Epithelial cell of esophagus (primary cell): ENCODE results near the gene OGDH.
A peak's percentile ranks its signal among the peaks of the same experiment; 100 is the strongest.
"Not testable (repeated sequence)": the region's sequence is repeated elsewhere in the genome, so short reads cannot be mapped to it uniquely, and the experiment has no call there.

Experiments used
- DNase-seq: peaks from one replicate; pipeline ENCODE4 v3.0.0; 2010; ENCODE audit warnings: low read depth
- H3K4me3 ChIP-seq: 2 replicates; pipeline ENCODE4 v1.5.1; 2011; ENCODE audit warnings: mild to moderate bottlenecking, low read length, control low read depth
- TF ChIP-seq, protein P1 (sequence below): IDR thresholded peaks from 2 replicates; pipeline ENCODE4 v1.5.1; 2011; ENCODE audit warnings: low read depth, mild to moderate bottlenecking, low read length, control low read depth, inconsistent platforms; ENCODE audit not compliant: insufficient read depth; ENCODE audit errors: missing control alignments

OGDH gene

DNA sequence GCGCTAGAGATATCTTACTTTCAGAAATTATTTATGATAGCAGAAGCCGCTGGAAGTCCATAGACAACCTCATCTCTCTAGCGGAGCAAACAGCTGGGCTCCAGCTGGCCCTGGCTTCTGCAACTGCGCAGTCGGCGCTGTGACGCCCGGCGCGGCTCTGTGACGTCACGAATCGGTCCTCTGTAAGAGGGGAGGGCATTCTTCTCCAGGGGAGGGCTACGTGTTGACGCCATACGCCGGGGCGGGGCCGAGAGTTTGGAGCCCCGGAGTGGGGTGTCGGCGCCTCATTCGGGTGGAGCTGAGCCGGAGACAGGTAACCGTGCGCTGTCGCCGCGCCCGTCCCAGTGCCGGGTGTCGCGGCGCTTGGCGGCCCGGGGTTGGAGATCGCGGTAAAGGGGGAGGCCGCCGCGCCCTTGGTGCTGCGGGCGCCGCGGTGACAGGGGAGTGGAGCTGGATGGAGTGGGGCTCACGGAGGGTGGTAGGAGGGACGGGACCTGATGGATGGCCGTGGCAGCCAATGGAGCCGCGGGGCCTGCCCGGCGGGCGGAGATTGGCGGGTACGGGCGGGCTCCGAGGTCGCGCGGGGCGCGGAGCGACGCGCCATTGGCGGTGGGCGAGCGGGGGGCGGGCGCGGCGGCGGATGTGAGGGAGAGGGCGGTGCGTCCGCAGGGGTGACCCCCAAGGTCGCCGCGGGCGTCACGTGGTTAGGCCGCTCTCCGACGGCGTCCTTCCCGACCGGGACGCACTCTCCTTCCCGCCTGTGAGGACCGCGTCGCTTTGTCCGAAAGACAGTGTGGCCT lies at the start of gene OGDH:
TSS of gene OGDH (plus strand) at position 287 of the 800 bp plus-strand sequence. CDS start 17,717 bp downstream, outside the sequence.
- TF ChIP-seq, protein P1, sequence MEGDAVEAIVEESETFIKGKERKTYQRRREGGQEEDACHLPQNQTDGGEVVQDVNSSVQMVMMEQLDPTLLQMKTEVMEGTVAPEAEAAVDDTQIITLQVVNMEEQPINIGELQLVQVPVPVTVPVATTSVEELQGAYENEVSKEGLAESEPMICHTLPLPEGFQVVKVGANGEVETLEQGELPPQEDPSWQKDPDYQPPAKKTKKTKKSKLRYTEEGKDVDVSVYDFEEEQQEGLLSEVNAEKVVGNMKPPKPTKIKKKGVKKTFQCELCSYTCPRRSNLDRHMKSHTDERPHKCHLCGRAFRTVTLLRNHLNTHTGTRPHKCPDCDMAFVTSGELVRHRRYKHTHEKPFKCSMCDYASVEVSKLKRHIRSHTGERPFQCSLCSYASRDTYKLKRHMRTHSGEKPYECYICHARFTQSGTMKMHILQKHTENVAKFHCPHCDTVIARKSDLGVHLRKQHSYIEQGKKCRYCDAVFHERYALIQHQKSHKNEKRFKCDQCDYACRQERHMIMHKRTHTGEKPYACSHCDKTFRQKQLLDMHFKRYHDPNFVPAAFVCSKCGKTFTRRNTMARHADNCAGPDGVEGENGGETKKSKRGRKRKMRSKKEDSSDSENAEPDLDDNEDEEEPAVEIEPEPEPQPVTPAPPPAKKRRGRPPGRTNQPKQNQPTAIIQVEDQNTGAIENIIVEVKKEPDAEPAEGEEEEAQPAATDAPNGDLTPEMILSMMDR, result no peak
- DNase-seq, result peak; percentile 99
- H3K4me3 ChIP-seq, result peak within 1 kb of the TSS; percentile 82

DNA sequence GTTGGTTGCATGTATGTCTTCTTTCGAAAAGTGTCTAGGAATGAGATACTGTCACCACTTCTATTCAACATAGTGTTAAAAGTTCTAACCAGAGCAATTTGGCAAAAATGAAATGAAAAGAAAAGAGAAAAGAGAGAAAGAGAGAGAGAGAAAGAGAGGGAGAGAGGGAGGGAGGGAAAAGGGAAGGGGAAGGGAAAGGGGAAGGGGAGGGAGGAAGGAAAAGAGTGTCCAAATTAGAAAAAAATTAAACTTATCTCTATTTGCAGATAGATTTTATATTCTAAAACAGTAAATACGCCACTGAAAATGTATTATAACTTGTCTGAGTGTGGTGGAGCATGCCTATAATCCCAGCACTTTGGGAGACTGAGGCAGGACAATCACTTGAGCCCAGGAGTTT lies 48.9 kb upstream of the OGDH start:
- TF ChIP-seq, protein P1, result no peak
- no peak for DNase-seq

GRCh38 chr7:44559485-44559884 lies 46.9 kb upstream of the OGDH start:
- TF ChIP-seq, protein P1, result no peak
- H3K4me3 ChIP-seq, result no peak overlapping the region
- DNase-seq, result no peak

More for the DNA sequence above, 48.9 kb upstream of the OGDH start:
- no peak overlapping the region for H3K4me3 ChIP-seq

GRCh38 chr7:44561481-44561880 lies 44.9 kb upstream of the OGDH start:
- no peak overlapping the region for H3K4me3 ChIP-seq
- TF ChIP-seq, protein P1, result no peak
- DNase-seq, result no peak

GRCh38 chr7:44561962-44562621 lies 44.3 kb upstream of the OGDH start:
- no peak overlapping the region for H3K4me3 ChIP-seq
- TF ChIP-seq, protein P1, result no peak
- DNase-seq, result peak; percentile 65

DNA sequence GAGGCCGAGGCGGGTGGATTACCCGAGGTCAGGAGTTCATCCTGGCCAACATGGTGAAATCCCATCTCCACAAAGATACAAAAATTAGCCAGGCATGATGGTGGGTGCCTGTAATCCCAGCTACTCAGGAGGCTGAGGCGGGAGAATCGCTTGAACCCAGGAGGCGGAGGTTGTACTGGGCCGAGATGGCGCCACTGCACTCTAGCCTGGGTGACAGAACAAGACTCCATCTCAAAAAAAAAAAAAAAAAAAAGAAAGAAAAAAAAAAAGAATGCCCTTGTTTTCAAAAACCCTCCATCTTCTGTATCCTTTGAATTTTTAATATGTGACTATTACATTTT lies 43.8 kb upstream of the OGDH start:
- DNase-seq, H3K4me3 ChIP-seq: not testable (repeated sequence)

GRCh38 chr7:44563171-44563679 lies 43.2 kb upstream of the OGDH start:
- TF ChIP-seq, protein P1, result no peak
- no peak for DNase-seq
- no peak overlapping the region for H3K4me3 ChIP-seq
